ENCODE results near the gene NUBP1. TPM values are rescaled to one million over a fixed set of nuclear protein-coding genes. Genes with fewer than 3 reads are reported as not detected.
"Not testable (repeated sequence)": the region's sequence is repeated elsewhere in the genome, so short reads cannot be mapped to it uniquely, and the experiment has no call there.

Gene NUBP1
- polyA plus RNA-seq, 3 donors = 26.9 to 31.1 (median 31.0) TPM

- WGBS, 3 donors = 37 to 41% (median 40%) methylated on average over 17 of the region's 17 CpGs
- no peak overlapping the region for H3K27ac ChIP-seq (ENCODE audit: low read depth, low read length)
Measured at GRCh38 chr16:10744370-10745030, 858 bp downstream of the NUBP1 start.

DNA sequence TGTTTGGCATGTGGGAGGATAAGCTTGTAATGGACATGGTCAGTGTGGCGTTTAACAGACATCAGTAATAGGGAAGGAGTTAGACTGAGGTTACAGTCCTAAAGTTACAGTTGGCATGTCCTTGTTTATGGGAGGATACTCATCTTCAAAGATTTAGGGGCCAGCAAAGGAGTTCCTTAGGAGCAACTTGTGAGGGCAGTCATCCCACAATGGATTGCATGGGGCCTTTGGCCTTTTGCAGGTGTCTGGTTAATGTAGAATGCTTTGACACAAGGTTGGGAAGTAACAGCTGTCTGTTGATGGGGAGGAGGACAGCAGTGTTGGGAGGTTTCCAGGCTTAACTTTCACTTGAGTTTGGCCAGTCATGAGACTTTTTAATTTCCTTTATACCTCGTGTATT lies 2.2 kb downstream of the NUBP1 start:
- H3K27ac ChIP-seq (ENCODE audit: low read depth, low read length) = no peak overlapping the region
- 39 to 49% (median 43%) methylated on average over 2 of the region's 2 CpGs for WGBS, 3 donors

GRCh38 chr16:10750793-10751192 lies 7.2 kb downstream of the NUBP1 start:
- H3K27ac ChIP-seq (ENCODE audit: low read depth, low read length) = no peak overlapping the region
- WGBS, 3 donors = 83 to 87% (median 86%) methylated on average over 11 of the region's 11 CpGs

- H3K27ac ChIP-seq (ENCODE audit: low read depth, low read length) = no peak overlapping the region
- WGBS, 3 donors = 77 to 82% (median 79%) methylated on average over 13 of the region's 13 CpGs
Measured at GRCh38 chr16:10751291-10751697, 7.7 kb downstream of the NUBP1 start.

- no peak overlapping the region for H3K27ac ChIP-seq (ENCODE audit: low read depth, low read length)
- 77 to 94% (median 77%) methylated on average over 10 of the region's 10 CpGs for WGBS, 3 donors
Measured at GRCh38 chr16:10752843-10753523, 9.3 kb downstream of the NUBP1 start.

DNA sequence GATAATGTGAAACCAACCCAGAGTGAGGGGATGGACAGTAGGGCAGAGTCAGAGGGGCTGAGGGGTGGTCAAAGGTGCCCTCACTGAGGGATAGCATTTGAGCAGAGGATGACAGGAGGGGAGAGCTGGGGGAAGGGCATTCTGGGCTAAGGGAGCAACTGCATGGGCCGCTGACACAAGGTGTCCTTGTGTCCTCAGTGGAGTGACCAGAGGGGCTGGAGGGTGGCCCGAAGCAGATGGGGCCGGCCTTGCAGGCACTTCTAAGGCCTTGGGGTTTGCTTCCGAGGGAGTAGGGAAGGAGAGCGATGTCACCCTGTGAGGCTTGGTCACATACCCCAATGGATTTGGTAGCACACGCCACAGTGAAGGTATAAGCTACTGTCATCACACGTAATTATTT lies 10.0 kb downstream of the NUBP1 start:
- no peak overlapping the region for H3K27ac ChIP-seq (ENCODE audit: low read depth, low read length)
- 95 to 97% (median 95%) methylated on average over 7 of the region's 7 CpGs for WGBS, 3 donors

GRCh38 chr16:10754941-10755340 lies 11.3 kb downstream of the NUBP1 start:
- WGBS, 3 donors = 90 to 98% (median 92%) methylated on average over 4 of the region's 4 CpGs
- H3K27ac ChIP-seq (ENCODE audit: low read depth, low read length) = no peak overlapping the region

GRCh38 chr16:10756574-10756973 lies 12.9 kb downstream of the NUBP1 start:
- 74 to 78% (median 78%) methylated on average over 6 of the region's 6 CpGs for WGBS, 3 donors

GRCh38 chr16:10760858-10761257 lies 17.2 kb downstream of the NUBP1 start:
- H3K27ac ChIP-seq (ENCODE audit: low read depth, low read length) = no peak overlapping the region
- 76 to 88% (median 80%) methylated on average over 3 of the region's 3 CpGs for WGBS, 3 donors

More at GRCh38 chr16:10756574-10756973, 12.9 kb downstream of the NUBP1 start:
- no peak overlapping the region for H3K27ac ChIP-seq (ENCODE audit: low read depth, low read length)

- WGBS, 3 donors = 77 to 92% (median 91%) methylated on average over 8 of the region's 8 CpGs
- H3K27ac ChIP-seq (ENCODE audit: low read depth, low read length) = no peak overlapping the region
Measured at GRCh38 chr16:10761373-10761772, 17.7 kb downstream of the NUBP1 start.

- H3K27ac ChIP-seq (ENCODE audit: low read depth, low read length) = no peak overlapping the region
- 89 to 95% (median 90%) methylated on average over 35 of the region's 35 CpGs for WGBS, 3 donors
Measured at GRCh38 chr16:10762336-10763016, 18.8 kb downstream of the NUBP1 start.

DNA sequence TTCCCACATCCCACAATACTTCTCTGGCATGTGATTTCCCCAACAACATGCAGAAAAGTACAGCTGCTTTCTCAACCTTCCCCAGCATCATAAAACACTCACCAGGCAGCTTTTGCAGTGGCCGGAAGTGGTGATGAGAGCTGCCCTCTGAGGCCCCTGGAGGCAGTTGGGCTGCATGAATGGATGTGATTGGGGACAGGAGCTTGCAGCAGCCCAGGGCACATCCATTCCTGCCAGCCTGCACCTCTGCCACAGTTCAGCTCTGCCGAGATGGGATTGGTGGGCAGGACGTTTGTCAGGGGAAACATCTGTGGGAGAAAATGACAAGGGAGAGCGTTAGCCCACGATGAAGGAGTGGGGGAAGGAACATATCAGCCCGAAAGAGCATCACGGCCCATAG lies 19.8 kb downstream of the NUBP1 start:
- H3K27ac ChIP-seq (ENCODE audit: low read depth, low read length) = no peak overlapping the region
- WGBS, 3 donors = 83 to 97% (median 93%) methylated on average over 7 of the region's 7 CpGs

DNA sequence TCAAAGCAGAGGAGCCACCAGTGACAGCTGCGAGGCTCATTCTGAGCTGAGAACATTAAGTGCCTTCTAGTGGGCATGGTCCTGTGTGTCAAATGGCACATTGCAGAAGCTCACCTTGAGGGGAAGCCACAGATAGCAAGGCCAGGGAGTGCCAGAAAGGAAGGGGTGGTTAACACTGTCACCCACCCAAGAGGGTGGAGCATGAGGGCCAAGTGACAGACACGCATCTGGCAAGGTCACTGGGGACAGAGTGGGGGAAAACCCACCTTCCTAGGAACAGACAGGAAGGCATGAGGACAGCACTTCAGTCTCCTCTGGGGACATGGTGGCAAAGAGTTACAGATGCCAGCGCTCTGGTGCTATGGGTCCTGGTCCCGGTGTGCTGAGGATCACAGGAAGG lies 22.1 kb downstream of the NUBP1 start:
- no peak overlapping the region for H3K27ac ChIP-seq (ENCODE audit: low read depth, low read length)
- 67 to 86% (median 78%) methylated on average over 4 of the region's 4 CpGs for WGBS, 3 donors

GRCh38 chr16:10767127-10767526 lies 23.5 kb downstream of the NUBP1 start:
- 83 to 87% (median 85%) methylated on average over 7 of the region's 7 CpGs for WGBS, 3 donors
- H3K27ac ChIP-seq (ENCODE audit: low read depth, low read length) = no peak overlapping the region

DNA sequence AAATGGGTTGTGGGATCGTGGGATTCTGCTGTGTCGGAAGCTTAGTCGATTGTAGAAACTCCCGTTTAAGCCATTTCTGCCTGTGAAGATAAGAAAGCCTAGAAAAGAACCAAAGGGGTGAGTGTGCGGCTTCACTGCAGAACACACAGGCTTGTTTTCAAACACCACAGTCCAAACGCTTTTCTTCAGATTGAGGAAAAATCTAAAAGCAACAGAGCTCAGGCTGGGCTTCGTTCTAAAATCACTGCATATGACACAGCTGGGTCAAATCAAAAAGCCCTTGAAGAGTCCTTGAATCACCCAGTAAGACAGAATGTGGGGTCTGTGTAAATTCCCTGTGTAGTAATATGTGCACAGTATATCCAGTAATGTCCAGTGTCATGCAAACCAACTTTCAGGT lies 25.7 kb downstream of the NUBP1 start:
- WGBS, 3 donors = 76 to 82% (median 78%) methylated on average over 7 of the region's 7 CpGs

DNA sequence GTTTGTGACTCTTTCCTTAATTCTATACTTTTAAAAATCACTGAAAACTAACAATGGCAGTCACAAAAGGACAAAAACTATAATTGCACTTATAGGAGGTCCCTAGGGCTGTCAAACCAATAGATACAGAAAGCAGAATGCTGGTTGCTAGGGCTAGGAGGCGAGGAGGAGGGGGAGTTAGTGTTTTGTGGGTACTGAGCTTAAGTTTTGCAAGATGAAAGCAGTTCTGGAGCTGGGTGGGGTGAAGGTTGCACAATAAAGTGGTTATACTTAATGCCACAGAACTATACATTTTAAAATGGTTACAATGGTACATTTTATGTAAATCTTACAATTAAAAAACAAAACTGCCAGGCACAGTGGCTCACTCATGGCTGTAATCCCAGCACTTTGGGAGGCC lies 27.3 kb downstream of the NUBP1 start:
- H3K27ac ChIP-seq (ENCODE audit: low read depth, low read length) = no peak overlapping the region
- WGBS, 3 donors = 55 to 80% (median 61%) methylated on average over 1 of the region's 1 CpG

More for the DNA sequence above, 25.7 kb downstream of the NUBP1 start:
- H3K27ac ChIP-seq (ENCODE audit: low read depth, low read length) = no peak overlapping the region

DNA sequence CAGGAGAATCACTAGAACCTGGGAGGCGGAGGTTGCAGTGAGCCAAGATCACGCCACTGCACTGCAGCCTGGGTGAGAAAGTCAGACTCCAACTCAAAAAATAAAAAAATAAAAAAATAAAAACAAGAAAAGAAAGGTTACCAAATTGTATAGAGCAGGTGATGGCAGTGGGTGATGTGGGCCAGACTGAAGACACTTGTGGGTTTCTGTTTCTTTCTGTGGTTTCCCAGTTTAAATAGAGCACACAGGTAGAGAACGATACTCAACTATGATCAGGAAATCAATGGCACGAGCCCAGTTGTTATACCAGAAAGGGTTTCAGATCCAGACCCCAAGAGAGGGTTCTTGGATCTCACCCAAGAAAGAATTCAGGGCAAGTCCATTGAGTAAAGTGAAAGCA lies 32.6 kb downstream of the NUBP1 start:
- WGBS, 3 donors = 71 to 88% (median 71%) methylated on average over 4 of the region's 4 CpGs
- no peak overlapping the region for H3K27ac ChIP-seq (ENCODE audit: low read depth, low read length)

GRCh38 chr16:10776923-10777322 lies 33.3 kb downstream of the NUBP1 start:
- H3K27ac ChIP-seq (ENCODE audit: low read depth, low read length) = not testable (repeated sequence)
- 62 to 81% (median 77%) methylated on average over 6 of the region's 6 CpGs for WGBS, 3 donors

- no peak overlapping the region for H3K27ac ChIP-seq (ENCODE audit: low read depth, low read length)
- 92 to 97% (median 92%) methylated on average over 12 of the region's 12 CpGs for WGBS, 3 donors
Measured at GRCh38 chr16:10777356-10777755, 33.7 kb downstream of the NUBP1 start.

Data from adipose tissue (tissue), 3 donors.